A549 (cell line): Measurements from ENCODE around the gene IGFBP5.

Source experiments
- BHLHE40 ChIP-seq: IDR thresholded peaks from 2 replicates; pipeline ENCODE4 v1.6.1; 2012; ENCODE audit warnings: low read depth, low read length, inconsistent platforms
- CTCF ChIP-seq: fragments of >200 bp; sonication (Bioruptor Twin); formaldehyde crosslinking; IDR thresholded peaks from 3 replicates; pipeline ENCODE4 v1.5.1; 2016
- EP300 ChIP-seq, 2 experiments: fragments of >200 bp; sonication (Bioruptor Twin); formaldehyde crosslinking; IDR thresholded peaks; 2 replicates in 1 of 2; 3 replicates in 1 of 2; pipeline ENCODE4 v1.6.1; 2016 to 2017
- HOXA7 ChIP-seq: fragments of 250-450 bp; sonication (Bioruptor Pico); IDR thresholded peaks from 2 replicates; pipeline ENCODE4 v1.5.0; 2020; ENCODE audit warnings: mild to moderate bottlenecking, moderate library complexity

GRCh38 chr2:216690853-216691741 is 4.3 kb downstream of the IGFBP5 start:
- no peak for TF ChIP-seq EP300 (IDR thresholded peaks at IDR 0.05)
- no peak for TF ChIP-seq CTCF
- no peak for TF ChIP-seq HOXA7 (CRISPR knock-in tag)
- no peak for TF ChIP-seq BHLHE40
